ENCODE data around the gene CHRNA5.

CHRNA5 gene

GRCh38 chr15:78640527-78641101, 75.3 kb downstream of the CHRNA5 start:
- DNase-seq (ENCODE audit: low spot score): no peak

- DNase-seq (ENCODE audit: low spot score): no peak
Measured at GRCh38 chr15:78641102-78641748, 75.9 kb downstream of the CHRNA5 start, which contains the start of gene CHRNB4. Gene CHRNB4 (minus strand): TSS chr15:78641210. CDS start chr15:78641133, 77 bp downstream.

GRCh38 chr15:78641749-78642275, 76.5 kb downstream of the CHRNA5 start:
- DNase-seq (ENCODE audit: low spot score): no peak

GRCh38 chr15:78642331-78642730, 77.0 kb downstream of the CHRNA5 start:
- no peak for DNase-seq (ENCODE audit: low spot score)

Measured in AG08396 (cell line).